HEK293 (cell line): Measurements from ENCODE around the gene SLC25A11.

Experiments used
- CTCF ChIA-PET: fragments of 350-600 bp; formaldehyde crosslinking; extraction: SDS; loops from one replicate; lab custom pipeline; 2021; ENCODE audit warnings: antibody characterized with exemption; lab: Yijun Ruan, JAX
- POLR2A ChIA-PET: fragments of 300-600 bp; formaldehyde crosslinking; extraction: SDS; loops from one replicate; lab custom pipeline; 2020; ENCODE audit warnings: antibody characterized with exemption, inconsistent platforms; lab: Yijun Ruan, JAX
- H3K27ac ChIP-seq: fragments of 200-500 bp; sonication (Bioruptor generic); 2 replicates; pipeline ENCODE4 v1.5.1; 2014; ENCODE audit warnings: low read depth, low read length, control low read depth, inconsistent platforms; ENCODE audit errors: extremely low read depth
- H3K36me3 ChIP-seq, 2 experiments: fragments of 200-500 bp in 1 of 2; sonication (Bioruptor generic) in 1 of 2; 1 replicate in 1 of 2; 2 replicates in 1 of 2; pipeline ENCODE4 v1.5.1; 2014 to 2017; ENCODE audit warnings: inconsistent platforms in 2 of 2, low read length in 2 of 2; ENCODE audit not compliant: control insufficient read depth in 2 of 2, insufficient read depth in 1 of 2
- H3K4me1 ChIP-seq: fragments of 200-500 bp; sonication (Bioruptor generic); 2 replicates; pipeline ENCODE4 v1.5.1; 2014; ENCODE audit warnings: mild to moderate bottlenecking, low read length, inconsistent platforms; ENCODE audit not compliant: control insufficient read depth, insufficient read depth
- H3K4me3 ChIP-seq: 2 replicates; pipeline ENCODE4 v1.5.1; 2011; ENCODE audit warnings: low read depth, mild to moderate bottlenecking, control low read depth, low read length, moderate library complexity
- H3K9me3 ChIP-seq: fragments of 200-500 bp; sonication (Bioruptor generic); 2 replicates; pipeline ENCODE4 v1.5.1; 2014; ENCODE audit warnings: low read depth, low read length, inconsistent platforms; ENCODE audit not compliant: control insufficient read depth, insufficient read depth
- EGR2 ChIP-seq: fragments of 450-650 bp; formaldehyde crosslinking; IDR thresholded peaks from 2 replicates; pipeline ENCODE4 v1.5.1; 2016; ENCODE audit warnings: low read depth, missing biosample characterization, missing genetic modification characterization
- ELK4 ChIP-seq: IDR thresholded peaks from 2 replicates; pipeline ENCODE4 v1.6.1; 2011; ENCODE audit warnings: mild to moderate bottlenecking, low read depth, low read length, borderline replicate concordance
- GLI4 ChIP-seq: fragments of 450-650 bp; formaldehyde crosslinking; IDR thresholded peaks from 2 replicates; pipeline ENCODE4 v1.5.1; 2016; ENCODE audit warnings: missing biosample characterization, missing genetic modification characterization
- HIC1 ChIP-seq: fragments of 450-650 bp; formaldehyde crosslinking; IDR thresholded peaks from 2 replicates; pipeline ENCODE4 v1.5.1; 2016; ENCODE audit warnings: missing biosample characterization, missing genetic modification characterization
- HOXA7 ChIP-seq: sonication (generic); formaldehyde crosslinking; IDR thresholded peaks from 2 replicates; pipeline ENCODE4 v1.8.1; 2022; ENCODE audit warnings: missing genetic modification reagents, borderline replicate concordance
- PRDM10 ChIP-seq: fragments of 450-650 bp; formaldehyde crosslinking; IDR thresholded peaks from 2 replicates; pipeline ENCODE4 v1.5.1; 2016; ENCODE audit warnings: missing biosample characterization, missing genetic modification characterization
- PRDM4 ChIP-seq: fragments of 450-650 bp; formaldehyde crosslinking; IDR thresholded peaks from 2 replicates; pipeline ENCODE4 v1.5.1; 2017; ENCODE audit warnings: missing biosample characterization, missing genetic modification characterization
- SP3 ChIP-seq: fragments of 450-650 bp; formaldehyde crosslinking; IDR thresholded peaks from 2 replicates; pipeline ENCODE4 v1.5.1; 2016; ENCODE audit warnings: missing biosample characterization, missing genetic modification characterization
- ZBTB17 ChIP-seq: fragments of 450-650 bp; formaldehyde crosslinking; IDR thresholded peaks from 2 replicates; pipeline ENCODE4 v1.5.1; 2016; ENCODE audit warnings: missing biosample characterization, missing genetic modification characterization
- ZBTB48 ChIP-seq: fragments of 450-650 bp; formaldehyde crosslinking; IDR thresholded peaks from 2 replicates; pipeline ENCODE4 v1.5.1; 2016; ENCODE audit warnings: missing biosample characterization, missing genetic modification characterization
- ZBTB8A ChIP-seq: fragments of 450-650 bp; formaldehyde crosslinking; IDR thresholded peaks from 2 replicates; pipeline ENCODE4 v1.5.1; 2016; ENCODE audit warnings: missing biosample characterization, missing genetic modification characterization
- ZIC2 ChIP-seq: fragments of 450-650 bp; formaldehyde crosslinking; IDR thresholded peaks from 2 replicates; pipeline ENCODE4 v1.5.1; 2016; ENCODE audit warnings: missing biosample characterization, missing genetic modification characterization
- ZNF16 ChIP-seq: fragments of 450-650 bp; formaldehyde crosslinking; IDR thresholded peaks from 2 replicates; pipeline ENCODE4 v1.5.1; 2016; ENCODE audit warnings: low read depth, missing biosample characterization, missing genetic modification characterization
- ZNF366 ChIP-seq: fragments of 450-650 bp; formaldehyde crosslinking; conservative IDR thresholded peaks from 2 replicates; pipeline ENCODE4 v1.5.1; 2016; ENCODE audit warnings: missing biosample characterization, missing genetic modification characterization
- ZNF639 ChIP-seq: fragments of 450-650 bp; formaldehyde crosslinking; IDR thresholded peaks from 2 replicates; pipeline ENCODE4 v1.5.1; 2016; ENCODE audit warnings: missing biosample characterization, missing genetic modification characterization
- ZNF76 ChIP-seq: fragments of 450-650 bp; formaldehyde crosslinking; IDR thresholded peaks from 2 replicates; pipeline ENCODE4; 2016; ENCODE audit warnings: low read depth, missing biosample characterization, missing genetic modification characterization, borderline replicate concordance

Gene SLC25A11

GRCh38 chr17:4951486-4951885, 11.6 kb upstream of the SLC25A11 start:
- POLR2A ChIA-PET = interaction anchor here (0.9 to 17.9 kb wide), 4 partner anchors 12 to 40 kb away, joined by 3 to 358 read pairs (median 56); partner anchors contain the start of genes RNF167, SLC25A11 and SPAG7
- Histone ChIP-seq H3K36me3 (peaks cover 0 to 9% of the 10 kb centered on the region in 2 experiments; a peak in 1 of 3 replicates), H3K9me3 (no peaks in the 10 kb centered on the region), H3K27ac (no peak overlapping the region; the same call in 1 of the 2 replicates), H3K4me1 (peaks cover 10% of the 10 kb centered on the region), H3K4me3 (no peak overlapping the region)
- TF ChIP-seq HOXA7 (no peak), ZNF16 (tag by site-specific recombination) (no peak), GLI4 (no peak), EGR2 (no peak)
- CTCF ChIA-PET = interaction anchor here (0.5 to 1.1 kb wide), 3 partner anchors 10 to 488 kb away, joined by 3 read pairs; no protein-coding TSS in a partner anchor

- CTCF ChIA-PET = interaction anchor here (1.1 to 1.5 kb wide), 2 partner anchors 42 to 489 kb away, joined by 3 to 4 read pairs; no protein-coding TSS in a partner anchor
Observed at GRCh38 chr17:4950746-4951204, 10.9 kb upstream of the SLC25A11 start, which contains the start of gene ENO3. Gene ENO3 (plus strand): TSS chr17:4951119. CDS start chr17:4951830, 711 bp downstream.

More at GRCh38 chr17:4950746-4951204, 10.9 kb upstream of the SLC25A11 start, which contains the start of gene ENO3:
- POLR2A ChIA-PET = interaction anchor here (0.9 to 17.9 kb wide), 6 partner anchors 8 to 47 kb away, joined by 3 to 358 read pairs (median 4); partner anchors contain the start of genes INCA1, KIF1C, RNF167 and SLC25A11
- Histone ChIP-seq H3K4me3 (peak within 1 kb of the TSS; percentile 29), H3K27ac (peak within 1 kb of the TSS; percentile 99), H3K4me1 (peaks cover 16% of the 10 kb centered on the region), H3K9me3 (no peaks in the 10 kb centered on the region)
- 0 out of 2 replicates have a peak, but pooled peaks have one; percentile 3 for TF ChIP-seq ZNF639 (tag by site-specific recombination)
- peak; percentile 29; the same call in 1 of the 2 replicates for TF ChIP-seq ZBTB17 (tag by site-specific recombination)
- TF ChIP-seq HIC1 (tag by site-specific recombination) = 0 out of 2 replicates have a peak, but pooled peaks have one; percentile 20
- TF ChIP-seq ZBTB48 (tag by site-specific recombination) = peak; percentile 41; the same call in 1 of the 2 replicates
- no peak for TF ChIP-seq PRDM4 (tag by site-specific recombination)
- no peak for TF ChIP-seq ZIC2 (tag by site-specific recombination)
- TF ChIP-seq ZBTB8A = 0 out of 2 replicates have a peak, but pooled peaks have one; percentile 3
- TF ChIP-seq ZNF366 (tag by site-specific recombination) = peak; percentile 76
- 0 out of 2 replicates have a peak, but pooled peaks have one; percentile 22 for TF ChIP-seq ZNF76 (tag by site-specific recombination)
- peak; percentile 41; the same call in 1 of the 2 replicates for TF ChIP-seq SP3
- no peak for TF ChIP-seq ELK4
- 0 out of 2 replicates have a peak, but pooled peaks have one; percentile 18 for TF ChIP-seq PRDM10 (tag by site-specific recombination)
- TF ChIP-seq, all 188 proteins: peak for 9
- peaks cover 2 to 16% of the 10 kb centered on the region in 2 experiments; a peak in 2 of 3 replicates for H3K36me3 ChIP-seq
